ENCODE data around the gene STUB1. TPM values are rescaled to one million over a fixed set of nuclear protein-coding genes. Genes with fewer than 3 reads are reported as not detected.

Gene STUB1
- 126 TPM for total RNA-seq
- long read RNA-seq, transcript STUB1-201 (7 exons, 1,472 nt): major isoform, 405 of 441 reads
- long read RNA-seq, partial matches to known transcripts: 14 of 441 reads
- long read RNA-seq, other reads (novel, unspliced or antisense): 18 of 441 reads

DNA sequence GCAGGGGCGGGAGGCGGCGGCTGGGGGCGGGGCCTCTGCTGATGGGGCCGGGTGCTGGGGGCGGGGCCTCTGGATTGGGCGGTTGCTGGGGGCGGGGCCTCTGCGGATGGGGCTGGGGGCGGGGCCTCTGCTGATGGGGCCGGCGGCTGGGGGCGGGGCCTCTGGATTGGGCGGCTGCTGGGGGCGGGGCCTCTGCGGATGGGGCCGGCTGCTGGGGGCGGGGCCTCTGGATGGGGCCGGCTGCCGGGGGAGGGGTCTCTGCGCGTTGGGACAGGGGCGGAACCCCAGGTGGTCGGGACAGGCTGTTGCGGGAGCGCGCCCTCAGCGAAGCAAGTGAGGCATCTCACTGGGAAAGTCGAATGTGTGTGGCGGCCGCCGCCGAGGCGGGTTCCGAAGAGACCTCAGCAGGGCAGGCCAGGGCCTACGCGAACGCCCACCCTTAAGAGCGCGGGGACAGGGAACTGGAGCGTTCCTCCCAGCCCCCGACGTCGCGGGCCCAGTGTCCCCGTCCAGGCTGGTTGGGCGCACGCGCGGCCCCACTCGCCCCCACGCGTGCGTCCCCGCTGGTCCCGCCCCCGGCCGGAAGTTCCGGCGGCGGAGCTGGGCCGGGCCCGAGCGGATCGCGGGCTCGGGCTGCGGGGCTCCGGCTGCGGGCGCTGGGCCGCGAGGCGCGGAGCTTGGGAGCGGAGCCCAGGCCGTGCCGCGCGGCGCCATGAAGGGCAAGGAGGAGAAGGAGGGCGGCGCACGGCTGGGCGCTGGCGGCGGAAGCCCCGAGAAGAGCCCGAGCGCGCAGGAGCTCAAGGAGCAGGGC, at the start of gene STUB1:
Gene STUB1 (plus strand): TSS at position 597 of the 811 bp plus-strand sequence. CDS start 116 bp downstream, at position 713.
- intact Hi-C loops (cut with DNase I): no loop called here
- ATAC-seq (ENCODE audit: poor library complexity): peak; percentile 77
- DNase-seq: peak; percentile 91

DNA sequence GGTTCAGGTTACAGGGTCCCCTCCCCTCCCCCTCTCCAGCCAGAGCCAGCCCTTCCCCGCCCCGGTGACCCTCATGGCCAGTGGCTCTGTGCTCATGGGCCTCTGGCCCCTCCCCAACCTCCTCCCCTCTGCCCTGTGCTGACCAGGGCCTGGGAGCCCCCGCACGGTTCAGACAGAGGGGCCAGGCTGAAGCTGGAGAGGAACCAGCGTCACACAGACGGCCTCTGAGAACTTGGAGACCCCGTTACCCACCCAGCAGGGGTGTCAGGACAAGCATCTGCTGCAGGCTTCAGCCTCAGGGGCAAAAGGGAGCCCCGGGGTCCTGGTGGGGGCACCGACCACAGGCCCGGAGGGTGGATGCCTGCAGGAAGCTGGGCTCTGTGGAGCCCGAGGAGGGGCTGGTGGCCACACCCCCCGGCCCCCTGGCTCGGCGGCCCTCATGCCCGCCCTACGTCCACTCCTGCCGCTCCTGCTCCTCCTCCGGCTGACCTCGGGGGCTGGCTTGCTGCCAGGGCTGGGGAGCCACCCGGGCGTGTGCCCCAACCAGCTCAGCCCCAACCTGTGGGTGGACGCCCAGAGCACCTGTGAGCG, 49.3 kb upstream of the STUB1 start, which contains the start of gene WFIKKN1:
Gene WFIKKN1 (plus strand): TSS at position 171 of the 591 bp plus-strand sequence. CDS start 269 bp downstream, at position 440.
- intact Hi-C loops (cut with DNase I): no loop called here
- peak; percentile 46 for DNase-seq
- no peak for ATAC-seq (ENCODE audit: poor library complexity)

DNA sequence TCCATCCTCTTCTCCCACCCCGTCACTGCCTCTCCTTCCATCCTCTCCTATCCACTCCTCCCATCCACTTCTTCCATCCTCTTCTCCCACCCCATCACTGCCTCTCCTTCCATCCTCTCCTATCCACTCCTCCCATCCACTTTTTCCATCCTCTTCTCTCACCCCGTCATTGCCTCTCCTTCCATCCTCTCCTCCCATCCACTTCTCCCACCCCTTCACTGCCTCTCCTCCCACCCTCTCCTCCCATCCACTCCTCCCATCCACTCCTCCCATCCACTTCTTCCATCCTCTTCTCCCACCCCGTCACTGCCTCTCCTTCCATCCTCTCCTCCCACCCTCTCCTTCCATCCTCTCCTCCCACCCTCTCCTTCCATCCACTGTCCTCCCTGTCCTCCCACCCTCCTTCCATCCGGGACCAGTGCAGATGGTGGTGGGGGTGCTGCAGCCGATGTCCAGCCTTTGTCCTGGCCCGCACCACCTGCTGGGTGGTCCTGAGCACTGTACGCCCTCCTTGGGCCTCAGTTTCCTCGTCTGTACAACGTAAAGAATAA, 48.3 kb upstream of the STUB1 start:
- intact Hi-C loops (cut with DNase I): no loop called here
- ATAC-seq (ENCODE audit: poor library complexity) (no peak), DNase-seq (no peak)

DNA sequence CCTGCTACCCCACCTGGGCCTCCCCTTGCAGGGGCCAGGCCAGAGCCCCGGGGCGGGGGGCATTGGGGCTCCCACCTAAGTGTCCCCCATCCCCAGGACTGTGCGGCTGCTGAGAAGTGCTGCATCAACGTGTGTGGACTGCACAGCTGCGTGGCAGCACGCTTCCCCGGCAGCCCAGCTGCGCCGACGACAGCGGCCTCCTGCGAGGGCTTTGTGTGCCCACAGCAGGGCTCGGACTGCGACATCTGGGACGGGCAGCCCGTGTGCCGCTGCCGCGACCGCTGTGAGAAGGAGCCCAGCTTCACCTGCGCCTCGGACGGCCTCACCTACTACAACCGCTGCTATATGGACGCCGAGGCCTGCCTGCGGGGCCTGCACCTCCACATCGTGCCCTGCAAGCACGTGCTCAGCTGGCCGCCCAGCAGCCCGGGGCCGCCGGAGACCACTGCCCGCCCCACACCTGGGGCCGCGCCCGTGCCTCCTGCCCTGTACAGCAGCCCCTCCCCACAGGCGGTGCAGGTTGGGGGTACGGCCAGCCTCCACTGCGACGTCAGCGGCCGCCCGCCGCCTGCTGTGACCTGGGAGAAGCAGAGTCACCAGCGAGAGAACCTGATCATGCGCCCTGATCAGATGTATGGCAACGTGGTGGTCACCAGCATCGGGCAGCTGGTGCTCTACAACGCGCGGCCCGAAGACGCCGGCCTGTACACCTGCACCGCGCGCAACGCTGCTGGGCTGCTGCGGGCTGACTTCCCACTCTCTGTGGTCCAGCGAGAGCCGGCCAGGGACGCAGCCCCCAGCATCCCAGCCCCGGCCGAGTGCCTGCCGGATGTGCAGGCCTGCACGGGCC, 47.5 kb upstream of the STUB1 start:
- ATAC-seq (ENCODE audit: poor library complexity) (no peak), DNase-seq (peak; percentile 40)
- intact Hi-C loops (cut with DNase I): no loop called here

GRCh38 chr16:633336-634050, 46.7 kb upstream of the STUB1 start:
- intact Hi-C loops (cut with DNase I): no loop called here
- peak; percentile 41 for DNase-seq

GRCh38 chr16:634051-634670, 46.0 kb upstream of the STUB1 start:
- peak; percentile 40 for DNase-seq
- intact Hi-C loops (cut with DNase I): no loop called here
- no peak for ATAC-seq (ENCODE audit: poor library complexity)

More at GRCh38 chr16:633336-634050, 46.7 kb upstream of the STUB1 start:
- ATAC-seq (ENCODE audit: poor library complexity): no peak

GRCh38 chr16:634996-635395, 45.2 kb upstream of the STUB1 start:
- intact Hi-C loops (cut with DNase I): loop anchor here (5.0 kb wide), 1 partner anchor 48 kb away; no protein-coding TSS in a partner anchor

DNA sequence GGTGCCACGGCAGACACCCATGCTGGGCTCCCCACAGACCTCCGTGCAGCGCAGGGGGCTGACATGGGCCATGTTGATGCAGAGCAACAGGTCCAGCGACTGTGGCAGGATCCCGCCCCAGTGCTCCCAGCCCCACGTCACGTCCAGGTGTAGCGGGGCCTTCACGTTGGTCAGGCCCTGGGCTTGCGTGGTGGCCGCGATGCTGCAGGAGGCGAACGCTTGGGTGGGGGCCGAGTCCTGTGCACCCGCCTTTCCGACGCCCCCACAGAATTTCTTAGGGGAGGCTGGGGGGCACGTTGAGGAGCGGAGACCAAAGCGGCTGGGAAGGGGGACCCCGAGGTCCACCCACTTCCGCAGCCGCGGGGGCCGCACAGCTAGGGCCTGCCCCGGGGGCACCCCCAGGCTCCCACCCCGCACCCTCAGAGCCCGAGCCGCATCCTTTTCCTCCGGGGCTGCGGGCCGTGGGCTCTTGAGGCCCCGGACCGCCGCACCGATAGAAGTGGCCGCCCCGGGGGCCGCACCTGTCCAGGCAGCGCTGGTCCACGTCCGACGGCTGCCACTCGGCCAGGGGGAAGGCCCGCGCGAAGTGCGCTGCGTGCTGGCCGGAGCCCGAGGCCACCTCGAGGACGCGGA, 44.5 kb upstream of the STUB1 start:
- intact Hi-C loops (cut with DNase I): loop anchor here (5.0 kb wide), 1 partner anchor 48 kb away; no protein-coding TSS in a partner anchor
- DNase-seq: no peak

More at GRCh38 chr16:634996-635395, 45.2 kb upstream of the STUB1 start:
- ATAC-seq (ENCODE audit: poor library complexity) (no peak), DNase-seq (no peak)

DNA sequence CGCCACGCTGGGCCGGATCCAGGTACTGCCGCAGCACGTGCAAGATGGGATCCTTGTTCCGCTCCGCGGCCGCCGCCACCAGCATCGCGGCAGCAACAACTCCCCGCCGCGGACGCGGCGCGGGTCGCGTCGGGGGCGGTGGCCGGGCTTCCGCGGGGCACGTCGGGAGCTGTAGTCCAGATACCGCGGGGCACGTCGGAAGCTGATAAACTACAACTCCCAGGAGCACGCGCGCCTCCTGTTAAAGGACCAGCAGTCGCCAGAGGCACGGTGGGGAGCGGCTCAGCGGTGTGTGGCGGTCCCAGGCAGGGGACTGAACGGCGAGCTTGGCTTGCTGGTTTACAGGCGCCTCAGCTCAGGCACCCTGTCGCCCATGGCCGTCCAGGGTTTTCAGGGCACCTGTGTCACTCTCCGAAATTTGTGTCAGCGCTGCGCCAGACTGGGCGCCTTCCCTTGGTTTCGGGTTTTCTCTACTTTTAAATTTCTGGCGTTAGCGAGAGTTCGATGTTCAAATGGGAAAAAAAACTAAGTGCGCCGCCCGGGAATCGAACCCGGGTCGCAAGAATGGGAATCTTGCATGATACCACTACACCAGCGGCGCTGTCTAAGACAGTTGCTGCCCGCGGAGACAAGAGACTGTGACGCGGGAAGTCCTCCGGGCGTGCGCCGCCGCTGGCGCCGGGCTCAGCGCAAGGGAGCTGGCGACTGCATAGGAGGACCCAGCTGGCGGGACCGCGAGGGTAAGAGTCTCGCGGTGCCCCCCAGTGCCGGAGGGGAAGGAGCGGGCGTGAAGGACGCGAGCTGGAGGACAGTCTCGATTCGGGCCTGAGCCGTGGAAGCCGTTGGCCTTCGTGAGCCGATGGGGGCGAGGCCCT, 43.8 kb upstream of the STUB1 start, which contains the start of gene METTL26:
Gene METTL26 (minus strand): TSS at position 100 of the 875 bp plus-strand sequence. CDS start 15 bp downstream, at position 85.
- intact Hi-C loops (cut with DNase I): loop anchor here (5.0 kb wide), 1 partner anchor 49 kb away; no protein-coding TSS in a partner anchor
- ATAC-seq (ENCODE audit: poor library complexity): peak; percentile 91

More for the DNA sequence above, 44.5 kb upstream of the STUB1 start:
- ATAC-seq (ENCODE audit: poor library complexity): no peak

DNA sequence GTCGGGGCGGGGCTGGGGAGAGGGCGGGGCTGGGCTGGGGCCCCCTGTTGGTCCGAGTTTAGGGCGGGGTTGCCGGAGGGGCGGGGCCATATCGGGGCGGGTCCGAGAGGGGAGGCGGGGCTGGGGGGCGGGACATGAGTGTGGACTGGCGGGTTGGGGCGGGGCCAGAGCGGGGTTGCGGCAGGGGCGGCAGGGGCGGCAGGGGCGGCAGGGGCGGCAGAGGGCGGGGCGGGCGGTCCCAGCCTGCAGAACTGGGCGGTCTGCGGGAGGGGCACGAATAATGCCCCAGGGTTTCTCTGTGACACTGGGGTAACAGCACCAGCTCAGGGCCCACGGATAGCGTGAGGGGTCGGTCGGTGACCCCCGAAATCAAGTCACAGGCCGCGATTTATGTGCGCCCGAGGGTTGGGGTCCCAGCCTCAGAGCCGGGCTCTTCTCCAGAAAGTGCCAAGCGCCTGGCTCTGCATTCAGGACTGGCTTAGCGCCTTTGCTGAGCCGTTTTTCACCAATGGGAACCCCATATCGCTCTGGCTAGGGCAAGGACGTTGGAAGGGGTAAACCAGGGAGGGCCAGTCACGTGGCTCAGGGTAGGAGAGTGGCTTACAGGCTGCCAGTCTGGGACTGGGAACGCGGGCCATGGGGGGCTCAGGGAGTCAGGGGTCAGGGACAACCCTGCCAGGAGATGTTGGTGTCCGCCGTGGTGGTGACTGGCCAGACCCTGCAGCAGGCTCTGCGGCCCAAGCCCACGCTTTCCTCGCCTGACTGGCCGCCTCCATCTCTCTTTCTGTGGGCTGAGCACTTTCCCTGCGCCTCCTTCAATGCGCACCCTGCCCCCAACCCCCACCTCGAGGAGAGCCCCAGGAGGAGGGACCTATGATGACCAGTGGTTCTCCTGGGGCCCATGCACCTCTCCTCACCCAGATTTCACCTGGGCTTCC, 42.9 kb upstream of the STUB1 start:
- DNase-seq (peak; percentile 92), ATAC-seq (ENCODE audit: poor library complexity) (peak; percentile 80)
- intact Hi-C loops (cut with DNase I): loop anchor here (5.0 kb wide), 1 partner anchor 50 kb away; no protein-coding TSS in a partner anchor

More for the DNA sequence above, 43.8 kb upstream of the STUB1 start, which contains the start of gene METTL26:
- peak; percentile 98 for DNase-seq

DNA sequence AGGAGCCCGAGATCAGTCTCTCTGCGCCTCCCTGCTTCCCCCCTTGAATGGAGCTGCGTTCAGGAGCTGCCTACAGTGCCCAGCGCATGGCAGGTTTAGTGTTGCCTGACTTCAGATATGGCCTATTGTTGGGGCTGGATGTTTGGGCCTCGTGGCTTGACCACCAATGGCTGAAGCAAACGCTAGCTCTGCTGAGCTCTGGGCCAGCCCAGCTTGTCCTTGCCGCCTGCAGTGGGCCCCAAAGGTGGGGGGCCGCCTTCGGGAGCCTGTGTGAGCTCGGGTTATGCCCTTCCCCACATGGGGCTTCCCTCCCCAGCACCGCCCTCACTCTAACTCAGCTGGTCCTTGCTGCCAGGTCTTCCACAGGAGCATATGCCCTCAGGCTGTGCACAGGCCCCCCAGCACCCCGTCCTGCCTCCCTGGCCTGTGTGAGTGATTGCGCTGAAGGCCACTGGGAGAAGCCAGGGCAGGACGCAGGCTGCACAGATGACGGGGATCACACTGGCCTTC, 42.1 kb upstream of the STUB1 start:
- ATAC-seq (ENCODE audit: poor library complexity) (no peak), DNase-seq (no peak)
- intact Hi-C loops (cut with DNase I): loop anchor here (5.0 kb wide), 1 partner anchor 51 kb away; no protein-coding TSS in a partner anchor

DNA sequence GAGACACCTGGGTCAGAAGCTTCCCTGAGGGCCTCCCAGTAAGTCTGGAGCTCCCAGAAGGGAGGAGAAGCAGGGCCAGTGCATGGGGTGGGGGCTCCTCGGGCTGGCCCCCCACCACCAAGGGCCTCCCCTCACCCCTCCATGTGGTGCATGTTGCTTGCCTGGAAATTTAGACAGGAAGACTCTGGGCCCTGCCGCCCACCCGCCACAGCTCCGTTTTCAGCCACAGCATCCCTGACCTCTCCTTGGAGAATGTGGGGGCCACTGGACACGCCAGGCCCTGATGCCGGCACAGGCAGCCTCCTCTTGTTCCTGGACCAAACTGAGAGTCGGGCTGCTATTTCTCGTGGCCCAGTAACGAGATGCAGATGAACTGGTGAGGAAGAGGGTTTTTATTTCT, 41.4 kb upstream of the STUB1 start:
- ATAC-seq (ENCODE audit: poor library complexity) (no peak), DNase-seq (no peak)
- intact Hi-C loops (cut with DNase I): loop anchor here (5.0 kb wide), 1 partner anchor 52 kb away; no protein-coding TSS in a partner anchor

DNA sequence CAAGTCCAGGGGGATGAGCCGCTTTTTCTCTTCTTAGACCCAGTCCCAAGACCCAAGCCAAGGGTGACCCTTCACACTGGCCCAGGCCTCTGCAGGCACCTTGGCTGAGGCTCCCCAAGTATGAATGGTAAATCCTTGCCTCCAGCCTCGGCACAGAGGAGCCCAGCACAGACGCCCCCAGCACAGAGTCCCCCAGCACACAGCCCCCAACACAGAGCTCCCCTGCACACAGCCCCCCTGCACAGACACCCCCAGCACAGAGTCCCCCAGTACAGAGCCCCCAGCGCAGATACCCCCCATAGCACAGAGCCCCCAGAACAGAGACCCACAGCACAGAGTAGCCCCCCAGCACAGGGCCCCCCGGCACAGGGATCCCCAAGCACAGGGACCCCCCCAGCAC, 39.6 kb upstream of the STUB1 start:
- ATAC-seq (ENCODE audit: poor library complexity): no peak
- no peak for DNase-seq
- intact Hi-C loops (cut with DNase I): no loop called here

Data from Right ventricle myocardium superior (tissue), 1 donor.